Endodermal cell (in vitro differentiated cells): ENCODE results near the gene CCDC57. TPM values are rescaled to one million over a fixed set of nuclear protein-coding genes. Genes with fewer than 3 reads are reported as not detected.

Source experiments
- DNase-seq: peaks from one replicate; pipeline ENCODE4 v3.0.0-alpha.2; 2017
- H3K27ac ChIP-seq: 2 replicates; pipeline ENCODE4 v1.5.1; 2013; ENCODE audit warnings: mild to moderate bottlenecking, low read depth, low read length, moderate library complexity
- H3K27me3 ChIP-seq: 2 replicates; pipeline ENCODE4 v1.6.1; 2013; ENCODE audit warnings: mild to moderate bottlenecking, low read length, moderate library complexity; ENCODE audit not compliant: insufficient read depth, control insufficient read depth, poor library complexity, severe bottlenecking
- H3K36me3 ChIP-seq: 2 replicates; pipeline ENCODE4 v1.7.0; 2013; ENCODE audit warnings: mild to moderate bottlenecking, low read length, moderate library complexity; ENCODE audit not compliant: control insufficient read depth, insufficient read depth
- H3K4me1 ChIP-seq: one replicate; pipeline ENCODE4 v1.7.0; 2013; ENCODE audit warnings: low read length; ENCODE audit not compliant: control insufficient read depth, insufficient read depth
- H3K4me3 ChIP-seq: 2 replicates; pipeline ENCODE4 v1.5.1; 2013; ENCODE audit warnings: mild to moderate bottlenecking, low read length, moderate library complexity
- H3K9ac ChIP-seq: 2 replicates; pipeline ENCODE4 v1.6.1; 2013; ENCODE audit warnings: mild to moderate bottlenecking, low read length, moderate library complexity; ENCODE audit not compliant: poor library complexity, severe bottlenecking; ENCODE audit errors: extremely low read depth
- H3K9me3 ChIP-seq: 2 replicates; pipeline ENCODE4 v1.6.1; 2013; ENCODE audit warnings: mild to moderate bottlenecking, low read length, moderate library complexity; ENCODE audit not compliant: control insufficient read depth
- H3K27ac Mint-ChIP-seq: 2 replicates; pipeline ENCODE4 v1.8.0; 2020; ENCODE audit warnings: mixed read lengths
- H3K27me3 Mint-ChIP-seq: 2 replicates; pipeline ENCODE4 v1.8.0; 2021; ENCODE audit warnings: mild to moderate bottlenecking, mixed read lengths; ENCODE audit not compliant: insufficient read depth
- H3K36me3 Mint-ChIP-seq: 2 replicates; pipeline ENCODE4 v1.8.0; 2020; ENCODE audit warnings: low read depth, mixed read lengths
- H3K4me1 Mint-ChIP-seq: 2 replicates; pipeline ENCODE4 v1.8.0; 2020; ENCODE audit warnings: mixed read lengths
- H3K4me3 Mint-ChIP-seq: 2 replicates; pipeline ENCODE4 v1.8.0; 2020; ENCODE audit warnings: mild to moderate bottlenecking, moderate library complexity, mixed read lengths
- H3K9me3 Mint-ChIP-seq: 2 replicates; pipeline ENCODE4 v1.8.0; 2020; ENCODE audit warnings: mild to moderate bottlenecking, mixed read lengths
- WGBS, 2 experiments: methylation state at CpG; one replicate each; pipeline versions ENCODE4 v1.1.5 to v1.1.7; 2013; ENCODE audit warnings: missing lambda C conversion rate in 2 of 2, mixed read lengths in 1 of 2; ENCODE audit not compliant: insufficient coverage in 1 of 2, insufficient read length in 1 of 2; 5-methylcytosine and 5-hydroxymethylcytosine counted together
- total RNA-seq, 2 donors: library from RNA; stranded (reverse); fragmentation: NEBNext Ultra II Directional in 1 of 2; extraction: Animal tissue kit (Norgen Biotek cat#: 25700) in 1 of 2; gene quantifications; 2 replicates in 1 of 2; 3 replicates in 1 of 2; pipeline ENCODE4 v1.2.1, GENCODE V29; 2021
- TF ChIP-seq, protein P1 (sequence below): fragments of 200-600 bp; sonication (generic); conservative IDR thresholded peaks from 2 replicates; pipeline ENCODE4 v1.5.0; 2021; ENCODE audit warnings: antibody characterized with exemption, mild to moderate bottlenecking

CCDC57 gene
- total RNA-seq, 2 donors from 2014 or later: 61.8 to 82.8 TPM

DNA sequence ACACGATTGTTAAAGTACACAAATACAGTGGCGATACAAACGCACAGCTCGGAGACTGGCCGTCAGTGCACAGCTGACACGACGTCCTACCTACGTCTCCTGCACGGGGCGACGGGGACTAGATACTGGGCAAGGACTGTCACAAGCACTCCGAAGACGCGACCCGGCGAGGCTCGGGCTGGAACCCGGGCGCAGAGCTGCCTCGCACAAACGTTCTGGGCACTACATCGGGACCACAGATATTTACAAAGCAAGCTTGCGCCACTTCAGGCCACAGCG, 30.0 kb upstream of the CCDC57 start:
- no peak overlapping the region for H3K4me3 Mint-ChIP-seq
- no peak for DNase-seq
- 95% methylated on average over 24 of the region's 24 CpGs for WGBS, 2 experiments
- H3K36me3 Mint-ChIP-seq: peaks cover 43% of the 10 kb centered on the region
- TF ChIP-seq, protein P1, sequence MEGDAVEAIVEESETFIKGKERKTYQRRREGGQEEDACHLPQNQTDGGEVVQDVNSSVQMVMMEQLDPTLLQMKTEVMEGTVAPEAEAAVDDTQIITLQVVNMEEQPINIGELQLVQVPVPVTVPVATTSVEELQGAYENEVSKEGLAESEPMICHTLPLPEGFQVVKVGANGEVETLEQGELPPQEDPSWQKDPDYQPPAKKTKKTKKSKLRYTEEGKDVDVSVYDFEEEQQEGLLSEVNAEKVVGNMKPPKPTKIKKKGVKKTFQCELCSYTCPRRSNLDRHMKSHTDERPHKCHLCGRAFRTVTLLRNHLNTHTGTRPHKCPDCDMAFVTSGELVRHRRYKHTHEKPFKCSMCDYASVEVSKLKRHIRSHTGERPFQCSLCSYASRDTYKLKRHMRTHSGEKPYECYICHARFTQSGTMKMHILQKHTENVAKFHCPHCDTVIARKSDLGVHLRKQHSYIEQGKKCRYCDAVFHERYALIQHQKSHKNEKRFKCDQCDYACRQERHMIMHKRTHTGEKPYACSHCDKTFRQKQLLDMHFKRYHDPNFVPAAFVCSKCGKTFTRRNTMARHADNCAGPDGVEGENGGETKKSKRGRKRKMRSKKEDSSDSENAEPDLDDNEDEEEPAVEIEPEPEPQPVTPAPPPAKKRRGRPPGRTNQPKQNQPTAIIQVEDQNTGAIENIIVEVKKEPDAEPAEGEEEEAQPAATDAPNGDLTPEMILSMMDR: no peak
- H3K27ac ChIP-seq: no peak overlapping the region
- H3K4me1 Mint-ChIP-seq: peaks cover 4% of the 10 kb centered on the region
- H3K27me3 ChIP-seq: no peaks in the 10 kb centered on the region
- H3K9ac ChIP-seq: no peak overlapping the region
- H3K27me3 Mint-ChIP-seq: no peaks in the 10 kb centered on the region
- no peaks in the 10 kb centered on the region for H3K9me3 ChIP-seq
- H3K27ac Mint-ChIP-seq: no peak overlapping the region
- H3K36me3 ChIP-seq: peaks cover 61% of the 10 kb centered on the region
- H3K9me3 Mint-ChIP-seq: no peaks in the 10 kb centered on the region
- no peaks in the 10 kb centered on the region for H3K4me1 ChIP-seq
- no peak overlapping the region for H3K4me3 ChIP-seq

DNA sequence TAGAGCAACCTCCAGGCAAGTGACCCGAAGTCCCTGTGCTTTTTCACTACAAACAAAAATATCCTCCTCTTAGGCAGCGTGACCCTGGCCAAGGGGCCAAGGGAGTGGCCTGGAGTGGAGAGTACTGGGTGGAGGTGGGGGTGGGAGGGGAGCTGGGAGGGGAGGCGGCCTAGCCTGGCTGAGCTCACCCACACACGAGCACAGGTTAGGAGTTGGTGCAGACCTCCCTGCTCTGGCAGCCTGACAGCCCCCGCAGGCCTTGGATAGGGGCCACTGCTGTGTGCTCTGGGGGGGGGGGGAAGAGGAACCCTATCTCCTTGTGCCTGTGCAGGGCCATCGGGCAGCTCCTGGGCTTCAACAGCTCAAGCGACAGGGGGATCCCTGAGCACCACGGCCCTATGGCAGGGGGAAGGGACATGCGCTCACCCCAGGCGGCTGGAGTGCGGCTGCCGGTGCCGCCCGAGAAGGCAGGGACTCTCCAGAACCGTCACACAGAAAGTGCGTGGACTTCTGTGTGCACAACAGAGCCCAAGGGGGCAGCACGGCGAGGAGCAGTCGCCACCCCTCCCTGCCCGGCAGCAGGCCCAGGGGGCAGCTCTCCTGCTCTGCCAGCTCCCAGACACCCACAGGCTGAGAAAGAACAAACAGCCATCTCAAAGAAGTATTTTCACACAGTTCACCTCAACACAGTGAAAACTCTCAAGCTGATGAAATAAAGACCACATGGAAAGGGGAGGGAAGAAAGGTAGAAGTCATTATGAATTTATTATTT, 29.5 kb upstream of the CCDC57 start:
- no peaks in the 10 kb centered on the region for H3K9me3 ChIP-seq
- H3K36me3 Mint-ChIP-seq: peaks cover 41% of the 10 kb centered on the region
- H3K9me3 Mint-ChIP-seq: no peaks in the 10 kb centered on the region
- H3K27ac Mint-ChIP-seq: no peak overlapping the region
- peaks cover 56% of the 10 kb centered on the region for H3K36me3 ChIP-seq
- DNase-seq: no peak
- H3K27ac ChIP-seq: no peak overlapping the region
- no peak overlapping the region for H3K4me3 Mint-ChIP-seq
- H3K27me3 ChIP-seq: no peaks in the 10 kb centered on the region
- H3K4me1 Mint-ChIP-seq: peaks cover 4% of the 10 kb centered on the region
- TF ChIP-seq, protein P1: no peak
- 92 to 94% methylated on average over 11 to 20 of the region's 20 CpGs for WGBS, 2 experiments
- no peak overlapping the region for H3K9ac ChIP-seq
- H3K4me3 ChIP-seq: no peak overlapping the region
- H3K27me3 Mint-ChIP-seq: no peaks in the 10 kb centered on the region
- no peaks in the 10 kb centered on the region for H3K4me1 ChIP-seq

DNA sequence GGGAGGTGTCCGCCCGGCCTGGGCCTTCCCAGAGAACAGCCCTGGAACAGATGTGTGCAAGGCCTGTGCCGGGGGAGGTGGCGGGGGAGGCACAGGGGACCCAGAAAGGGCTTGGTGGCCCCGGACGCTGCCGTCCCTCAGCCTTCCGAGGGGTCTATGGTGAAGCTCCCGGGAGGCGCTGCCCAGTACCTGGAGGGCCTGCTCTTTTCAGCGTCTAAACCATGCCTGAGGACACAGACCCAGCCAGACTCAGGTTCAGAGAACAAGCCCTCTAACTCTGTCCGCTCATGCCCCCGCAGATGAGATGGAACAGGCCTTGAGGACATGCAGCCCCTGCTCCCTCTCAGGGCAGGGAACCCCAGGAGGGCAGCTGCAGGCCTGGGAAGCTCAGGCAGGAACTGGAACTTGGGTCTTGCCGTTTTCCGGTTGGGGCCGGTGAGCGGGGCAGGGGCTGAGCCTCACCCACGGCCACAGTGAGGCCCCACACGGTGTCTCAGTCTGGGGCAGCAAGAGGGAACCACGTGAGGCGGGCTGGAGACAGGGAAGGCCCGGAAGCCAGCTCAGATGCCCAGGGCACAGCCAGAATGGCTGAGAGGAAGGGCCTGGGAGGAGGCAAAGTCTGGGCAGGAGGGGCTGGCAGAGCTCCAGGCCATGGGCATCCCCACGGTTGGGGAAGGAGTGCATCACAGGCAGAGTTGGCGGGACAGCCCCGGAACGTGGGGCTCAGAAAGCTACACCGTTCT, 28.7 kb upstream of the CCDC57 start:
- no peaks in the 10 kb centered on the region for H3K27me3 Mint-ChIP-seq
- peaks cover 38% of the 10 kb centered on the region for H3K36me3 Mint-ChIP-seq
- TF ChIP-seq, protein P1: no peak
- DNase-seq: no peak
- H3K4me1 Mint-ChIP-seq: peaks cover 4% of the 10 kb centered on the region
- no peaks in the 10 kb centered on the region for H3K9me3 Mint-ChIP-seq
- peaks cover 48% of the 10 kb centered on the region for H3K36me3 ChIP-seq
- peak overlapping the region; percentile 66 for H3K27ac ChIP-seq
- no peak overlapping the region for H3K4me3 ChIP-seq
- no peaks in the 10 kb centered on the region for H3K9me3 ChIP-seq
- H3K9ac ChIP-seq: no peak overlapping the region
- no peaks in the 10 kb centered on the region for H3K27me3 ChIP-seq
- no peak overlapping the region for H3K4me3 Mint-ChIP-seq
- H3K27ac Mint-ChIP-seq: no peak overlapping the region
- H3K4me1 ChIP-seq: no peaks in the 10 kb centered on the region
- 93 to 95% methylated on average over 23 to 27 of the region's 27 CpGs for WGBS, 2 experiments
